K562 (cell line): ENCODE results near the gene SLC10A3. TPM values are rescaled to one million over a fixed set of nuclear protein-coding genes. Genes with fewer than 3 reads are reported as not detected.

Experiments used
- ARID3A ChIP-seq: IDR thresholded peaks from 2 replicates; pipeline ENCODE4 v1.6.1; 2012; ENCODE audit warnings: low read depth, low read length, improper control_type of control experiment, borderline replicate concordance
- CREM ChIP-seq: IDR thresholded peaks from 2 replicates; pipeline ENCODE4 v1.6.1; 2014; ENCODE audit warnings: antibody characterized with exemption, low read depth
- CTBP1 ChIP-seq: fragments of 450-650 bp; IDR thresholded peaks from 2 replicates; pipeline ENCODE4 v1.6.1; 2016; ENCODE audit warnings: borderline replicate concordance
- DEAF1 ChIP-seq: fragments of 450-650 bp; formaldehyde crosslinking; IDR thresholded peaks from 2 replicates; pipeline ENCODE4 v1.4.0; 2020; ENCODE audit warnings: mild to moderate bottlenecking, moderate library complexity
- ILK ChIP-seq: fragments of 450-650 bp; IDR thresholded peaks from 2 replicates; pipeline ENCODE4 v1.6.1; 2016; ENCODE audit warnings: missing genetic modification characterization, low read depth, mild to moderate bottlenecking, missing compliant biosample characterization, moderate library complexity, borderline replicate concordance
- LCOR ChIP-seq: sonication (generic); formaldehyde crosslinking; IDR thresholded peaks from 2 replicates; pipeline ENCODE4 v1.8.0; 2022; ENCODE audit warnings: mild to moderate bottlenecking, missing genetic modification reagents
- MTA3 ChIP-seq: fragments of 450-650 bp; formaldehyde crosslinking; IDR thresholded peaks from 2 replicates; pipeline ENCODE4 v1.6.1; 2017; ENCODE audit warnings: mild to moderate bottlenecking, borderline replicate concordance
- NRF1 ChIP-seq, 2 experiments: fragments of 450-650 bp; IDR thresholded peaks in 1 of 2; conservative IDR thresholded peaks in 1 of 2; 2 replicates each; pipeline ENCODE4 v1.6.1; 2014; ENCODE audit warnings: mild to moderate bottlenecking in 2 of 2
- PHF8 ChIP-seq: fragments of 200-600 bp; sonication (generic); IDR thresholded peaks from 2 replicates; pipeline ENCODE4 v1.6.1; 2012; ENCODE audit warnings: mixed run types, mild to moderate bottlenecking, inconsistent platforms, low read length, moderate library complexity, borderline replicate concordance
- RBFOX2 ChIP-seq: fragments of 200-400 bp; formaldehyde crosslinking; IDR thresholded peaks from 2 replicates; pipeline ENCODE4 v1.6.1; 2017; ENCODE audit warnings: low read depth, mild to moderate bottlenecking, low read length, moderate library complexity
- SIN3A ChIP-seq, 2 experiments: fragments of 150-350 bp in 1 of 2; IDR thresholded peaks; 2 replicates each; pipeline ENCODE4 v1.6.1; 2011 to 2016; ENCODE audit warnings: borderline replicate concordance in 2 of 2, low read depth in 2 of 2, low read length in 2 of 2, mild to moderate bottlenecking in 2 of 2, moderate library complexity in 2 of 2; ENCODE audit not compliant: control insufficient read depth in 1 of 2
- SMAD4 ChIP-seq: fragments of 250-450 bp; sonication (Bioruptor Pico); conservative IDR thresholded peaks from 2 replicates; pipeline ENCODE4 v1.8.0; 2021; ENCODE audit warnings: inconsistent platforms, mild to moderate bottlenecking, moderate library complexity
- SPI1 ChIP-seq: IDR thresholded peaks from 2 replicates; pipeline ENCODE4 v1.6.1; 2011; ENCODE audit warnings: low read depth, low read length, control low read depth, borderline replicate concordance
- TFAP4 ChIP-seq: sonication (generic); formaldehyde crosslinking; IDR thresholded peaks from 2 replicates; pipeline ENCODE4 v1.8.0; 2022; ENCODE audit warnings: missing genetic modification reagents, mild to moderate bottlenecking, moderate library complexity, borderline replicate concordance
- ZBTB11 ChIP-seq, 3 experiments: fragments of 200-800 bp in 1 of 3; fragments of 250-450 bp in 1 of 3; fragments of 450-650 bp in 1 of 3; sonication (Bioruptor Pico) in 1 of 3; sonication (Bioruptor generic) in 1 of 3; formaldehyde crosslinking in 1 of 3; IDR thresholded peaks; 2 replicates each; pipeline versions ENCODE4 v1.6.1 to v1.8.0; 2016 to 2022; ENCODE audit warnings: mild to moderate bottlenecking in 2 of 3, missing genetic modification characterization in 2 of 3, missing compliant biosample characterization in 1 of 3, moderate library complexity in 1 of 3
- ZNF589 ChIP-seq: fragments of 200-800 bp; sonication (Bioruptor generic); IDR thresholded peaks from 2 replicates; pipeline ENCODE4 v1.6.1; 2016; ENCODE audit warnings: low read depth, missing genetic modification characterization, missing compliant biosample characterization
- ZNF830 ChIP-seq: fragments of 250-450 bp; sonication (Bioruptor Pico); IDR thresholded peaks from 2 replicates; pipeline ENCODE4 v1.5.0; 2021; ENCODE audit warnings: mild to moderate bottlenecking
- polyA plus RNA-seq, 8 experiments: library from polyadenylated mRNA; depleted of rRNA in 4 of 8; stranded (reverse) in 5 of 8; unstranded in 3 of 8; fragments of >200 nt; fragmentation: Nextera tagmentation in 2 of 8; fragmentation: Illumina TruSeq in 1 of 8; extraction: Ambion mirVana in 2 of 8; extraction: Trizol in 1 of 8; gene quantifications; 2 replicates each; pipeline versions ENCODE4 v1.2.1 to v1.2.3, GENCODE V29; 2011 to 2014; ENCODE audit warnings: inconsistent platforms in 1 of 8, missing spikeins in 1 of 8
- total RNA-seq, 7 experiments: library from RNA; depleted of rRNA in 6 of 7; stranded (reverse); fragments of >200 nt in 6 of 7; fragmentation: Illumina TruSeq in 2 of 7; extraction: Trizol in 2 of 7; gene quantifications; 2 replicates each; pipeline versions ENCODE4 v1.2.1 to v1.2.3, GENCODE V29; 2011 to 2021; ENCODE audit warnings: low replicate concordance in 1 of 7

SLC10A3 gene
- total and polyA plus RNA-seq, 9 of the 15 experiments (the other 6 are each of a cell fraction or from before 2014, with no cell fraction given) = 5.2 to 30.6 (median 16.7) TPM

- no peak for TF ChIP-seq DEAF1
- TF ChIP-seq LCOR (CRISPR knock-in tag) = no peak
- TF ChIP-seq ZNF830 (CRISPR knock-in tag) = no peak
- TF ChIP-seq SMAD4 (CRISPR knock-in tag) = peak; percentile 92
- 0 out of 4 replicates have a peak, but pooled peaks have one; percentile 18 to 19 for TF ChIP-seq NRF1 (conservative IDR thresholded peaks at IDR 0.05 in 1 of 2, IDR thresholded peaks at IDR 0.05 in 1 of 2)
- peak; percentile 62 for TF ChIP-seq RBFOX2
- peak; percentile 67; the same call in 1 of the 2 replicates for TF ChIP-seq TFAP4 (CRISPR knock-in tag)
- TF ChIP-seq ILK (tag) = no peak
- peak in 1 of 3 experiments; percentile 71; a peak in 2 of 6 replicates for TF ChIP-seq ZBTB11 (CRISPR knock-in tag; IDR thresholded peaks at IDR 0.05)
- TF ChIP-seq SIN3A (IDR thresholded peaks at IDR 0.05; ENCODE audit: borderline replicate concordance in 2 of 2, control insufficient read depth in 1 of 2, low read depth in 2 of 2, low read length in 2 of 2) = 0 out of 4 replicates have a peak, but pooled peaks of 1 of the 2 experiments have one; percentile 48
- TF ChIP-seq ARID3A = no peak
- 0 out of 2 replicates have a peak, but pooled peaks have one; percentile 33 for TF ChIP-seq ZNF589 (CRISPR knock-in tag)
- TF ChIP-seq CTBP1 = peak; percentile 30; the same call in 1 of the 2 replicates
- peak; percentile 54 for TF ChIP-seq CREM
- TF ChIP-seq PHF8 = peak; percentile 55; the same call in 1 of the 2 replicates
- peak; percentile 74; the same call in 1 of the 2 replicates for TF ChIP-seq MTA3
- TF ChIP-seq SPI1 = no peak
Observed at GRCh38 chrX:154486396-154487207, 3.8 kb downstream of the SLC10A3 start, which contains the start of gene UBL4A (continued).
